Measurements from ENCODE around the gene SIX4.
"Not testable (repeated sequence)": the region's sequence is repeated elsewhere in the genome, so short reads cannot be mapped to it uniquely, and the experiment has no call there.

Gene SIX4

GRCh38 chr14:60723907-60724618, at the start of gene SIX4:
Gene SIX4, minus strand, starts transcription at chr14:60724351. Its CDS starts 277 bp downstream, at chr14:60724074.
- DNase-seq: peak; percentile 96

GRCh38 chr14:60773558-60773957, 49.4 kb upstream of the SIX4 start:
- DNase-seq: no peak

GRCh38 chr14:60771117-60771516, 47.0 kb upstream of the SIX4 start:
- no peak for DNase-seq

- no peak for DNase-seq
Observed at GRCh38 chr14:60768602-60769001, 44.5 kb upstream of the SIX4 start.

- DNase-seq: peak; percentile 36
Observed at GRCh38 chr14:60760644-60761364, 36.7 kb upstream of the SIX4 start.

GRCh38 chr14:60760209-60760608, 36.1 kb upstream of the SIX4 start:
- no peak for DNase-seq

GRCh38 chr14:60758885-60759284, 34.7 kb upstream of the SIX4 start:
- no peak for DNase-seq

- DNase-seq: no peak
Observed at GRCh38 chr14:60757567-60758002, 33.4 kb upstream of the SIX4 start.

- DNase-seq: no peak
Observed at GRCh38 chr14:60756847-60757246, 32.7 kb upstream of the SIX4 start.

GRCh38 chr14:60753264-60754119, 29.3 kb upstream of the SIX4 start:
- no peak for DNase-seq

- no peak for DNase-seq
Observed at GRCh38 chr14:60744566-60744965, 20.4 kb upstream of the SIX4 start.

GRCh38 chr14:60738843-60739508, 14.8 kb upstream of the SIX4 start:
- no peak for DNase-seq

- no peak for DNase-seq
Observed at GRCh38 chr14:60736494-60736893, 12.3 kb upstream of the SIX4 start.

- DNase-seq: no peak
Observed at GRCh38 chr14:60735416-60735815, 11.3 kb upstream of the SIX4 start.

- peak; percentile 90 for DNase-seq
Observed at GRCh38 chr14:60734465-60735242, 10.5 kb upstream of the SIX4 start, which contains the start of gene MNAT1. Gene MNAT1, plus strand, starts transcription at chr14:60734761. Its CDS starts 102 bp downstream, at chr14:60734863.

- no peak for DNase-seq
Observed at GRCh38 chr14:60732840-60733483, 8.8 kb upstream of the SIX4 start.

GRCh38 chr14:60731291-60731690, 7.1 kb upstream of the SIX4 start:
- DNase-seq: not testable (repeated sequence)

- peak; percentile 67 for DNase-seq
Observed at GRCh38 chr14:60723116-60723906, 840 bp downstream of the SIX4 start.

GRCh38 chr14:60722357-60723115, 1.6 kb downstream of the SIX4 start:
- DNase-seq: peak; percentile 67

GRCh38 chr14:60722107-60722356, 2.1 kb downstream of the SIX4 start:
- DNase-seq: no peak

All from NCI-H1092 treated with DMSO at 0.1 percent for 48 hours (cell line).